Panc1 (cell line): ENCODE data around the gene MYCN. TPM values are rescaled to one million over a fixed set of nuclear protein-coding genes. Genes with fewer than 3 reads are reported as not detected.

ENCODE experiments used
- ATAC-seq: fragments of 200-7000 bp; cut with Tn5 transposase; 2 replicates; pipeline ENCODE4 v1.9.1; 2020; ENCODE audit warnings: mild to moderate bottlenecking, moderate library complexity
- BruUV-seq: library from RNA; stranded (reverse); fragments of 400-500 nt; replicated peaks from 2 replicates; lab custom pipeline; 2021; lab: Mats Ljungman, UMichigan
- CTCF ChIA-PET: fragments of 300-600 bp; sonication (Branson Sonifier 250); formaldehyde crosslinking; loops from one replicate; lab custom pipeline; 2022; ENCODE audit warnings: antibody characterized with exemption; lab: Charles Lee
- POLR2A ChIA-PET: fragments of 300-600 bp; sonication (Branson Sonifier 250); formaldehyde crosslinking; loops from one replicate; lab custom pipeline; 2022; ENCODE audit warnings: antibody characterized with exemption; lab: Charles Lee
- DNase-seq: peaks from one replicate; pipeline ENCODE4 v3.0.0-alpha.2; 2010; ENCODE audit warnings: low read depth, low spot score
- H3K27ac ChIP-seq: 2 replicates; pipeline ENCODE4 v1.5.1; 2011; ENCODE audit warnings: mild to moderate bottlenecking, low read length, inconsistent platforms
- H3K27me3 ChIP-seq: fragments of 200-500 bp; sonication (Bioruptor generic); 2 replicates; pipeline ENCODE4 v1.6.0; 2014; ENCODE audit warnings: low read length, inconsistent platforms; ENCODE audit not compliant: control insufficient read depth, insufficient read depth
- H3K36me3 ChIP-seq: fragments of 200-500 bp; sonication (Bioruptor generic); 2 replicates; pipeline ENCODE4 v1.5.1; 2014; ENCODE audit warnings: inconsistent platforms, mild to moderate bottlenecking, low read length, moderate library complexity; ENCODE audit not compliant: control insufficient read depth, insufficient read depth
- H3K4me1 ChIP-seq: 2 replicates; pipeline ENCODE4 v1.5.1; 2011; ENCODE audit warnings: inconsistent platforms, mild to moderate bottlenecking, low read length, moderate library complexity; ENCODE audit not compliant: control insufficient read depth, insufficient read depth
- H3K4me3 ChIP-seq, 2 experiments: 2 replicates each; pipeline ENCODE4 v1.5.1; 2011 to 2012; ENCODE audit warnings: low read depth in 2 of 2, low read length in 2 of 2, mild to moderate bottlenecking in 2 of 2, inconsistent platforms in 1 of 2, moderate library complexity in 1 of 2
- H3K9me3 ChIP-seq: fragments of 200-500 bp; sonication (Bioruptor generic); 2 replicates; pipeline ENCODE4 v1.5.1; 2014; ENCODE audit warnings: low read depth, mild to moderate bottlenecking, inconsistent platforms, low read length, moderate library complexity; ENCODE audit not compliant: control insufficient read depth, insufficient read depth
- CTCF ChIP-seq: fragments of 450-650 bp; IDR thresholded peaks from 2 replicates; pipeline ENCODE4 v1.5.1; 2017; ENCODE audit warnings: mild to moderate bottlenecking
- POLR2AphosphoS5 ChIP-seq: IDR thresholded peaks from 2 replicates; pipeline ENCODE4 v1.6.1; 2012; ENCODE audit warnings: mild to moderate bottlenecking, low read depth, low read length, moderate library complexity
- REST ChIP-seq, 2 experiments: IDR thresholded peaks; 2 replicates each; pipeline ENCODE4 v1.6.1; 2011 to 2012; ENCODE audit warnings: low read depth in 2 of 2, control low read depth in 1 of 2, low read length in 1 of 2, mild to moderate bottlenecking in 1 of 2, moderate library complexity in 1 of 2; ENCODE audit not compliant: insufficient read depth in 1 of 2
- SIN3A ChIP-seq: IDR thresholded peaks from 2 replicates; pipeline ENCODE4 v1.6.1; 2012; ENCODE audit warnings: low read depth, mild to moderate bottlenecking, low read length, moderate library complexity, borderline replicate concordance; ENCODE audit not compliant: insufficient read depth
- TCF7L2 ChIP-seq: IDR thresholded peaks from 2 replicates; pipeline ENCODE4 v1.6.1; 2011; ENCODE audit warnings: mild to moderate bottlenecking, low read depth, low read length, inconsistent platforms
- in situ Hi-C: cut with HindIII; loops from 2 replicates; pipeline ENCODE4 v1.10.0; 2016; ENCODE audit warnings: low sequenced_read_pairs, low pct_unique_long_range_greater_than_20kb
- intact Hi-C: fragments of 100-400 bp; cut with micrococcal nuclease; formaldehyde crosslinking; loops from one replicate; pipeline ENCODE4 v1.10.0; 2022; ENCODE audit not compliant: unreplicated experiment
- total RNA-seq: library from RNA; stranded (reverse); gene quantifications from one replicate; pipeline ENCODE4 v1.2.1, GENCODE V29; 2021; ENCODE audit not compliant: unreplicated experiment

The MYCN gene
- total RNA-seq, 1 experiment from 2014 or later: not detected

DNA sequence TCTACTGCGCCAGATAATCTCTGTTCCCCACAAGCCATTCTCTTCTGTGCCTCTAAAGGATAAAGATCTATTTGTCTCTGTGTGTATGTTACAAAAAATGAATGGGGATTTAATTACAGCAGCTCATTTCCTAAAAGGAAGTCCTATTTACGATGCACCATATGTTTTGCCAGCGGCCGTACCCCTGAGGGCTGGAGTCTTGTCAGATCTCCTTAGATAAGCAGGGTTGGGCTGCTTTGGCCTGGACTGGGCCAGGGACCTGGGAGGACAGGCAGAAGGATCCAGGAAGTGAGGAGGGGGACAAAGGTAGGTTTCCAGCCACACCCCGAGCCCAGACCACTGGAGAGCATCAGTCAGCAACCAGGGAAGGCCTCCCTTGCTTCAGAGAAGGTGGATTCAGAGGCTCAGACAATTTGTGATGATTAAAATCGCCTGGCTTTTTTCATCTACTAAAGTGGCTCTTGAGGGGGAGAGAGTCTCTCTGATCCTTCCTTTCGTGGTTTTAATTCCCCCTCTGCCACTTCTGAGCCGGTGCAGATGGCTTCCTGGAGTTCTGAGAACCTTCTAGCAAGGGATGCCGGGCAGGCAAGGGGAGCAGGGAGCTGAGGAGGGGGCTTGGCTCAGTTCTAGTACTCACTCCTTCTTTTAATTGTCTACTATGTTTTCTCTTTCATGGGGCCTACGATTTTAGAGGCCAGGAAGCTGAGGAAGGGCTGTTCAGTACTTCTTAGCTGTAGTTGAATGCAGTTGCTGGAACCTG is 42.1 kb downstream of the MYCN start:
- POLR2A ChIA-PET: no interaction called here
- no peak overlapping the region for H3K4me3 ChIP-seq
- TF ChIP-seq CTCF (no peak), TCF7L2 (no peak), SIN3A (no peak), POLR2AphosphoS5 (no peak), REST (IDR thresholded peaks at IDR 0.05; ENCODE audit: insufficient read depth in 1 of 2, low read depth in 2 of 2, low read length in 1 of 2) (no peak)
- H3K9me3 ChIP-seq: no peaks in the 10 kb centered on the region
- ATAC-seq (no peak), DNase-seq (no peak)
- H3K4me1 ChIP-seq: no peaks in the 10 kb centered on the region
- no peaks in the 10 kb centered on the region for H3K36me3 ChIP-seq
- no peaks in the 10 kb centered on the region for H3K27me3 ChIP-seq
- in situ Hi-C loops (no loop called here), intact Hi-C loops (no loop called here)
- H3K27ac ChIP-seq: no peak overlapping the region
- no TSS peak for BruUV-seq
- CTCF ChIA-PET: no interaction called here

GRCh38 chr2:15983496-15983895 is 43.1 kb downstream of the MYCN start:
- ATAC-seq (no peak), DNase-seq (no peak)
- intact Hi-C loops: no loop called here
- Histone ChIP-seq H3K9me3 (no peaks in the 10 kb centered on the region), H3K36me3 (no peaks in the 10 kb centered on the region), H3K27me3 (no peaks in the 10 kb centered on the region), H3K27ac (no peak overlapping the region), H3K4me3 (no peak overlapping the region), H3K4me1 (no peaks in the 10 kb centered on the region)
- TF ChIP-seq SIN3A (no peak), TCF7L2 (no peak), POLR2AphosphoS5 (no peak), CTCF (no peak), REST (IDR thresholded peaks at IDR 0.05; ENCODE audit: insufficient read depth in 1 of 2, low read depth in 2 of 2, low read length in 1 of 2) (no peak)
- ChIA-PET CTCF (no interaction called here), POLR2A (no interaction called here)
- in situ Hi-C loops: no loop called here
- no TSS peak for BruUV-seq
